Measurements from ENCODE around the gene ISYNA1. TPM values are rescaled to one million over a fixed set of nuclear protein-coding genes. Genes with fewer than 3 reads are reported as not detected.

ISYNA1 gene
- total RNA-seq, 8 experiments from 2014 or later = 7.2 to 157 (median 86.2) TPM

GRCh38 chr19:18475762-18476331 is 37.9 kb upstream of the ISYNA1 start:
- no peak overlapping the region for H3K27ac ChIP-seq
- in situ Hi-C loops (cut with MboI; ENCODE audit: low pct_unique_long_range_greater_than_20kb in 2 of 9, low sequenced_read_pairs in 9 of 9, unreplicated experiment in 9 of 9) = no loop called here

GRCh38 chr19:18475004-18475453 is 37.1 kb upstream of the ISYNA1 start:
- 54 to 100% (median 95%) methylated on average over 1 to 5 of the region's 5 CpGs for WGBS, 10 experiments
- in situ Hi-C loops (cut with MboI; ENCODE audit: low pct_unique_long_range_greater_than_20kb in 2 of 9, low sequenced_read_pairs in 9 of 9, unreplicated experiment in 9 of 9) = no loop called here
- H3K27ac ChIP-seq = no peak overlapping the region

More at GRCh38 chr19:18475762-18476331, 37.9 kb upstream of the ISYNA1 start:
- no peak overlapping the region for H3K4me3 ChIP-seq
- peaks cover 0 to 10% of the 10 kb centered on the region in 2 donors for H3K4me1 ChIP-seq (replicated peaks in 1 of 2)
- no peak for ATAC-seq (replicated peaks in 6 of 8)
- WGBS, 10 experiments = 78 to 100% (median 89%) methylated on average over 1 to 8 of the region's 19 CpGs; no CpG with 5 or more reads in 4 of the 10 experiments

GRCh38 chr19:18474366-18474887 is 36.5 kb upstream of the ISYNA1 start:
- no peak overlapping the region for H3K27ac ChIP-seq
- H3K4me1 ChIP-seq (replicated peaks in 1 of 2) = peaks cover 3 to 7% of the 10 kb centered on the region in 2 donors
- 79 to 100% (median 100%) methylated on average over 1 to 5 of the region's 13 CpGs; no CpG with 5 or more reads in 3 of the 10 experiments for WGBS, 10 experiments
- no peak overlapping the region for H3K4me3 ChIP-seq
- in situ Hi-C loops (cut with MboI; ENCODE audit: low pct_unique_long_range_greater_than_20kb in 2 of 9, low sequenced_read_pairs in 9 of 9, unreplicated experiment in 9 of 9) = loop anchor here in 4 of 9 experiments (25.0 kb wide), 2 partner anchors 363 to 388 kb away; partner anchors contain the start of gene UPF1 (in 1 of the 4)
- ATAC-seq (replicated peaks in 6 of 8) = no peak

More at GRCh38 chr19:18475004-18475453, 37.1 kb upstream of the ISYNA1 start:
- Histone ChIP-seq H3K4me3 (no peak overlapping the region), H3K4me1 (replicated peaks in 1 of 2) (peaks cover 0 to 5% of the 10 kb centered on the region in 2 donors)
- ATAC-seq (replicated peaks in 6 of 8) = no peak

DNA sequence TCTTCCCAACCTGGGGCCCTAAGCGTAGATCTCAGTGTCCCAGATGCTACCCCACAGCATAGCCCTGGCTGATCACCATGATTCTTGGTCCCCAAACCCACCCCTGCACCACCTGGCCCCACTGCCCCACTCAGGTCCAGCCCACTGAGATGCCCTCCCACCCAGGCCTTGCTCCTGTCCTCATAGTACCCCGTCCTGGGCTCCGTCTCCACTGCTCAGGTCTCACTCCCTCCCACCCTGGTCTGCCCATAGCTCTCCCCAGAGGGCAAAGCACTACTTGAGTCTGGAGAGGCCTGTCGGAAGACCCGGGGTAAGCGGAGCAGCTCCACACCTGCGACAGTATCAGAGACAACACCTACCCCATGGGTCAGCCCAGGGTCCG is 35.8 kb upstream of the ISYNA1 start:
- WGBS, 10 experiments = 86% methylated on average over 3 of the region's 8 CpGs; no CpG with 5 or more reads in 9 of the 10 experiments
- in situ Hi-C loops (cut with MboI; ENCODE audit: low pct_unique_long_range_greater_than_20kb in 2 of 9, low sequenced_read_pairs in 9 of 9, unreplicated experiment in 9 of 9) = loop anchor here in 4 of 9 experiments (25.0 kb wide), 2 partner anchors 364 to 389 kb away; partner anchors contain the start of gene UPF1 (in 1 of the 4)
- H3K27ac ChIP-seq = no peak overlapping the region

DNA sequence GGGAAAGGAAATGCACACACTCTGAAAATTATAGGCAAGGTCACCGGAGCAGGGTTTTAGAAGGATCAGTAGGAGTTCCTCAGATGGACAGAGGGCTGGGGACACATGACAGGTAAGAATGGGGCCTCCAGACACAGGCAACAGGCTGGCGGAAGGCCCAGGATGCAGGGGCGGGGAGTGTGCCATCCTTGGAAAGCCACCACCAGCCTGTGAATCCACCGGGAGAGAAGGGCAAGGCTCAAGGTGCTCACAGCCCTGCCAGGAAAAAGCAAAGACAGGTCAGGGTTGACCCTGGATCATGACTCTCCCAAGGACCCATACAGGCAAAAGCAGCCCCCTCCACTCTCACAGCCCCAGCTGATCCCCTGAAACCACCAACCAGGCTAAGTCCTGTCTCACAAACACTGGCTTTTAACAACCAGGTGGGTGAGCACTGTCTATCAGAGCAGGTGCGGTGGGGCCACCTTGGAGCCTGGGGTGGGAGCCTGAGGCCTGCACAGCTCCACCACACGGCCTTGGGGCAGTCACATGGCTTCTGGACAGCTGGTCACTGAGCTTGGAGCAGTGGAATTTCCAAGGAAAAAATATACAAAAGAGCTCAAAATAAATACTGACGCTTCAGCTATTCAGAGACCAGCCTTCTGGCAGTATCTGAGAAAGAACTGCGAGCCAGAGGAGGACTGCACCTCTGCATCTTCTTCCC is 35.2 kb upstream of the ISYNA1 start:
- 79 to 100% (median 92%) methylated on average over 1 to 5 of the region's 8 CpGs; no CpG with 5 or more reads in 1 of the 10 experiments for WGBS, 10 experiments
- peak in 6 of 8 experiments; percentile 10 to 68 (median 26) for ATAC-seq (replicated peaks in 6 of 8)
- Histone ChIP-seq H3K4me1 (replicated peaks in 1 of 2) (peaks cover 3 to 10% of the 10 kb centered on the region in 2 donors), H3K27ac (no peak overlapping the region), H3K4me3 (no peak overlapping the region)
- in situ Hi-C loops (cut with MboI; ENCODE audit: low pct_unique_long_range_greater_than_20kb in 2 of 9, low sequenced_read_pairs in 9 of 9, unreplicated experiment in 9 of 9) = loop anchor here in 4 of 9 experiments (25.0 kb wide), 2 partner anchors 364 to 389 kb away; partner anchors contain the start of gene UPF1 (in 1 of the 4)

More for the DNA sequence above, 35.8 kb upstream of the ISYNA1 start:
- ATAC-seq (replicated peaks in 6 of 8) = peak in 1 of 8 experiments; percentile 9
- Histone ChIP-seq H3K4me3 (no peak overlapping the region), H3K4me1 (replicated peaks in 1 of 2) (peaks cover 3 to 10% of the 10 kb centered on the region in 2 donors)

GRCh38 chr19:18470787-18471186 is 32.9 kb upstream of the ISYNA1 start:
- no peak overlapping the region for H3K4me3 ChIP-seq
- peaks cover 3 to 12% of the 10 kb centered on the region in 2 donors for H3K4me1 ChIP-seq (replicated peaks in 1 of 2)
- no peak overlapping the region for H3K27ac ChIP-seq
- in situ Hi-C loops (cut with MboI; ENCODE audit: low pct_unique_long_range_greater_than_20kb in 2 of 9, low sequenced_read_pairs in 9 of 9, unreplicated experiment in 9 of 9) = loop anchor here in 4 of 9 experiments (25.0 kb wide), 2 partner anchors 367 to 392 kb away; partner anchors contain the start of gene UPF1 (in 1 of the 4)
- ATAC-seq (replicated peaks in 6 of 8) = no peak
- WGBS, 10 experiments = 83 to 100% methylated on average over 1 of the region's 2 CpGs; no CpG with 5 or more reads in 8 of the 10 experiments

- peak; percentile 29 to 79 (median 60) for ATAC-seq (replicated peaks in 6 of 8)
- 20 to 87% (median 48%) methylated on average over 1 to 8 of the region's 28 CpGs; no CpG with 5 or more reads in 4 of the 10 experiments for WGBS, 10 experiments
- Histone ChIP-seq H3K27ac (no peak overlapping the region), H3K4me1 (replicated peaks in 1 of 2) (peaks cover 3 to 12% of the 10 kb centered on the region in 2 donors), H3K4me3 (no peak overlapping the region)
- in situ Hi-C loops (cut with MboI; ENCODE audit: low pct_unique_long_range_greater_than_20kb in 2 of 9, low sequenced_read_pairs in 9 of 9, unreplicated experiment in 9 of 9) = loop anchor here in 4 of 9 experiments (25.0 kb wide), 2 partner anchors 368 to 393 kb away; partner anchors contain the start of gene UPF1 (in 1 of the 4)
Observed at GRCh38 chr19:18469069-18469846, 31.3 kb upstream of the ISYNA1 start.

- H3K27ac ChIP-seq = no peak overlapping the region
- peaks cover 3 to 12% of the 10 kb centered on the region in 2 donors for H3K4me1 ChIP-seq (replicated peaks in 1 of 2)
- H3K4me3 ChIP-seq = no peak overlapping the region
- 100% methylated on average over 1 of the region's 3 CpGs; no CpG with 5 or more reads in 8 of the 10 experiments for WGBS, 10 experiments
- in situ Hi-C loops (cut with MboI; ENCODE audit: low pct_unique_long_range_greater_than_20kb in 2 of 9, low sequenced_read_pairs in 9 of 9, unreplicated experiment in 9 of 9) = loop anchor here in 4 of 9 experiments (25.0 kb wide), 2 partner anchors 369 to 394 kb away; partner anchors contain the start of gene UPF1 (in 1 of the 4)
- ATAC-seq (replicated peaks in 6 of 8) = no peak
Observed at GRCh38 chr19:18468517-18468916, 30.6 kb upstream of the ISYNA1 start.

DNA sequence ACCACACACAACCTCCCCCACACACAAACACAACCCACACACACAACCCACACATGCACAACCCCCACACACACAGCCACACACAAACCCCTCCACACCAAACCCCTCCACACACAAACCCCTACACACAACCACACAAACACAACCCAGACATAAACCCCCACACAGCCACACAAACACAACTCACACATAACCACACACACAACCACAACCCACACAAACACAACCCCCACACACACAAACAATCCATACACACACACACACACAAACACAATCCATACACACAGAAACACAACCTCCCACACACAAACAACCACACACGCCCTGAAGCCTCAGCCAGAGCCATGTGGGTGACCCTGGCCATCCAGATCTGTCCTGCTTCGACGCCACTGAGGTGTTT is 30.0 kb upstream of the ISYNA1 start:
- no peak for ATAC-seq (replicated peaks in 6 of 8)
- H3K4me1 ChIP-seq (replicated peaks in 1 of 2) = peaks cover 3 to 12% of the 10 kb centered on the region in 2 donors
- H3K27ac ChIP-seq = no peak overlapping the region
- WGBS, 10 experiments = 90 to 100% (median 100%) methylated on average over 1 to 2 of the region's 3 CpGs; no CpG with 5 or more reads in 6 of the 10 experiments
- H3K4me3 ChIP-seq = no peak overlapping the region
- in situ Hi-C loops (cut with MboI; ENCODE audit: low pct_unique_long_range_greater_than_20kb in 2 of 9, low sequenced_read_pairs in 9 of 9, unreplicated experiment in 9 of 9) = loop anchor here in 4 of 9 experiments (25.0 kb wide), 2 partner anchors 369 to 394 kb away; partner anchors contain the start of gene UPF1 (in 1 of the 4)

DNA sequence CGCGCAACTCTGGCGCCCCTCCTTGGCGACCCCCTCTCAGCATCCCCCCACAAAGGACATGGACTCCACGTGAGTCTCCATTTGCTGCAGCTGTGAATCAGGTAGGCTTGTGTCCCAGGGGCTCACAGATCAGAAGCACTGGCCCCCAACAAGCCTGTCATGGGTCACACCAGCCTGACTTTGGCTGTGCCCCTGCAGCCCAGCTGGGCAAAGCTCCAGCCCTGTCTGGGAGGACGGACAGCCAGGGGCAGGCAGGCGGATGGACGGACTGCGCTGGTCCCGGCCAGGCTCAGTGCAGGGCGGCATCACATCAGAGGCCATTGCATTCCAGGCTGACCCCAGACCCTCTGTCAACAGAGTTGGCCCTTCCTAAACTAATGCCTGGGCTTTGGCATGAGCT is 28.4 kb upstream of the ISYNA1 start:
- in situ Hi-C loops (cut with MboI; ENCODE audit: low pct_unique_long_range_greater_than_20kb in 2 of 9, low sequenced_read_pairs in 9 of 9, unreplicated experiment in 9 of 9) = loop anchor here in 4 of 9 experiments (25.0 kb wide), 2 partner anchors 371 to 396 kb away; partner anchors contain the start of gene UPF1 (in 1 of the 4)
- WGBS, 10 experiments = 77 to 100% (median 92%) methylated on average over 1 to 6 of the region's 11 CpGs; no CpG with 5 or more reads in 5 of the 10 experiments
- no peak for ATAC-seq (replicated peaks in 6 of 8)
- Histone ChIP-seq H3K27ac (no peak overlapping the region), H3K4me3 (no peak overlapping the region), H3K4me1 (replicated peaks in 1 of 2) (peaks cover 5 to 12% of the 10 kb centered on the region in 2 donors)

- ATAC-seq (replicated peaks in 6 of 8) = no peak
- Histone ChIP-seq H3K27ac (no peak overlapping the region), H3K4me3 (no peak overlapping the region), H3K4me1 (replicated peaks in 1 of 2) (peaks cover 9 to 12% of the 10 kb centered on the region in 2 donors)
- in situ Hi-C loops (cut with MboI; ENCODE audit: low pct_unique_long_range_greater_than_20kb in 2 of 9, low sequenced_read_pairs in 9 of 9, unreplicated experiment in 9 of 9) = loop anchor here in 4 of 9 experiments (25.0 kb wide), 2 partner anchors 371 to 396 kb away; partner anchors contain the start of gene UPF1 (in 1 of the 4)
- 100% methylated on average over 1 of the region's 6 CpGs; no CpG with 5 or more reads in 7 of the 10 experiments for WGBS, 10 experiments
Observed at GRCh38 chr19:18465964-18466339, 28.0 kb upstream of the ISYNA1 start.

Data from motor neuron (in vitro differentiated cells).